ENCODE results near the gene TMIGD3. TPM values are rescaled to one million over a fixed set of nuclear protein-coding genes. Genes with fewer than 3 reads are reported as not detected.

Gene TMIGD3
- total RNA-seq, 1 donor = not detected

- Histone ChIP-seq H3K4me3 (ENCODE audit: low read length) (peak overlapping the region; percentile 69), H3K9me3 (ENCODE audit: low read depth, low read length) (no peaks in the 10 kb centered on the region), H3K27me3 (ENCODE audit: insufficient read depth, low read length) (no peaks in the 10 kb centered on the region), H3K4me1 (ENCODE audit: insufficient read depth, low read length) (peaks cover 79% of the 10 kb centered on the region)
Measured at GRCh38 chr1:111474106-111474505, 29.3 kb downstream of the TMIGD3 start.

GRCh38 chr1:111471538-111471937, 31.9 kb downstream of the TMIGD3 start:
- no peaks in the 10 kb centered on the region for H3K27me3 ChIP-seq (ENCODE audit: insufficient read depth, low read length)
- no peak overlapping the region for H3K4me3 ChIP-seq (ENCODE audit: low read length)

GRCh38 chr1:111471012-111471411, 32.4 kb downstream of the TMIGD3 start:
- Histone ChIP-seq H3K4me1 (ENCODE audit: insufficient read depth, low read length) (peaks cover 58% of the 10 kb centered on the region), H3K4me3 (ENCODE audit: low read length) (no peak overlapping the region), H3K27me3 (ENCODE audit: insufficient read depth, low read length) (no peaks in the 10 kb centered on the region), H3K9me3 (ENCODE audit: low read depth, low read length) (no peaks in the 10 kb centered on the region)

More at GRCh38 chr1:111471538-111471937, 31.9 kb downstream of the TMIGD3 start:
- Histone ChIP-seq H3K4me1 (ENCODE audit: insufficient read depth, low read length) (peaks cover 63% of the 10 kb centered on the region), H3K9me3 (ENCODE audit: low read depth, low read length) (no peaks in the 10 kb centered on the region)

- Histone ChIP-seq H3K4me3 (ENCODE audit: low read length) (no peak overlapping the region), H3K27me3 (ENCODE audit: insufficient read depth, low read length) (no peaks in the 10 kb centered on the region), H3K9me3 (ENCODE audit: low read depth, low read length) (no peaks in the 10 kb centered on the region), H3K4me1 (ENCODE audit: insufficient read depth, low read length) (peaks cover 54% of the 10 kb centered on the region)
Measured at GRCh38 chr1:111470596-111470995, 32.8 kb downstream of the TMIGD3 start.

- Histone ChIP-seq H3K9me3 (ENCODE audit: low read depth, low read length) (no peaks in the 10 kb centered on the region), H3K4me1 (ENCODE audit: insufficient read depth, low read length) (peaks cover 50% of the 10 kb centered on the region), H3K27me3 (ENCODE audit: insufficient read depth, low read length) (no peaks in the 10 kb centered on the region), H3K4me3 (ENCODE audit: low read length) (no peak overlapping the region)
Measured at GRCh38 chr1:111469539-111469938, 33.9 kb downstream of the TMIGD3 start.

GRCh38 chr1:111468717-111469100, 34.7 kb downstream of the TMIGD3 start:
- Histone ChIP-seq H3K9me3 (ENCODE audit: low read depth, low read length) (no peaks in the 10 kb centered on the region), H3K27me3 (ENCODE audit: insufficient read depth, low read length) (no peaks in the 10 kb centered on the region), H3K4me1 (ENCODE audit: insufficient read depth, low read length) (peaks cover 50% of the 10 kb centered on the region), H3K4me3 (ENCODE audit: low read length) (no peak overlapping the region)

- Histone ChIP-seq H3K4me3 (ENCODE audit: low read length) (no peak overlapping the region), H3K4me1 (ENCODE audit: insufficient read depth, low read length) (peaks cover 44% of the 10 kb centered on the region), H3K27me3 (ENCODE audit: insufficient read depth, low read length) (no peaks in the 10 kb centered on the region)
Measured at GRCh38 chr1:111467865-111468716, 35.3 kb downstream of the TMIGD3 start.

GRCh38 chr1:111466480-111466879, 37.0 kb downstream of the TMIGD3 start:
- Histone ChIP-seq H3K9me3 (ENCODE audit: low read depth, low read length) (no peaks in the 10 kb centered on the region), H3K27me3 (ENCODE audit: insufficient read depth, low read length) (no peaks in the 10 kb centered on the region), H3K4me3 (ENCODE audit: low read length) (no peak overlapping the region)

More at GRCh38 chr1:111467865-111468716, 35.3 kb downstream of the TMIGD3 start:
- no peaks in the 10 kb centered on the region for H3K9me3 ChIP-seq (ENCODE audit: low read depth, low read length)

GRCh38 chr1:111465754-111466153, 37.7 kb downstream of the TMIGD3 start:
- Histone ChIP-seq H3K9me3 (ENCODE audit: low read depth, low read length) (no peaks in the 10 kb centered on the region), H3K4me1 (ENCODE audit: insufficient read depth, low read length) (peaks cover 21% of the 10 kb centered on the region), H3K27me3 (ENCODE audit: insufficient read depth, low read length) (no peaks in the 10 kb centered on the region), H3K4me3 (ENCODE audit: low read length) (no peak overlapping the region)

More at GRCh38 chr1:111466480-111466879, 37.0 kb downstream of the TMIGD3 start:
- H3K4me1 ChIP-seq (ENCODE audit: insufficient read depth, low read length) = peaks cover 28% of the 10 kb centered on the region

GRCh38 chr1:111463029-111463683, 40.3 kb downstream of the TMIGD3 start:
- Histone ChIP-seq H3K9me3 (ENCODE audit: low read depth, low read length) (no peaks in the 10 kb centered on the region), H3K27me3 (ENCODE audit: insufficient read depth, low read length) (no peaks in the 10 kb centered on the region), H3K4me1 (ENCODE audit: insufficient read depth, low read length) (no peaks in the 10 kb centered on the region), H3K4me3 (ENCODE audit: low read length) (no peak overlapping the region)

- Histone ChIP-seq H3K4me3 (ENCODE audit: low read length) (no peak overlapping the region), H3K9me3 (ENCODE audit: low read depth, low read length) (no peaks in the 10 kb centered on the region), H3K27me3 (ENCODE audit: insufficient read depth, low read length) (no peaks in the 10 kb centered on the region), H3K4me1 (ENCODE audit: insufficient read depth, low read length) (no peaks in the 10 kb centered on the region)
Measured at GRCh38 chr1:111462370-111463028, 40.9 kb downstream of the TMIGD3 start.

- Histone ChIP-seq H3K27me3 (ENCODE audit: insufficient read depth, low read length) (no peaks in the 10 kb centered on the region), H3K4me3 (ENCODE audit: low read length) (no peak overlapping the region), H3K9me3 (ENCODE audit: low read depth, low read length) (no peaks in the 10 kb centered on the region), H3K4me1 (ENCODE audit: insufficient read depth, low read length) (no peaks in the 10 kb centered on the region)
Measured at GRCh38 chr1:111461765-111462164, 41.7 kb downstream of the TMIGD3 start.

- H3K9me3 ChIP-seq (ENCODE audit: low read depth, low read length) = no peaks in the 10 kb centered on the region
- peaks cover 26% of the 10 kb centered on the region for H3K4me1 ChIP-seq (ENCODE audit: insufficient read depth, low read length)
- H3K27me3 ChIP-seq (ENCODE audit: insufficient read depth, low read length) = no peaks in the 10 kb centered on the region
- H3K4me3 ChIP-seq (ENCODE audit: low read length) = no peak overlapping the region
Measured at GRCh38 chr1:111455642-111456031, 47.8 kb downstream of the TMIGD3 start.

- H3K4me1 ChIP-seq (ENCODE audit: insufficient read depth, low read length) = peaks cover 31% of the 10 kb centered on the region
- H3K9me3 ChIP-seq (ENCODE audit: low read depth, low read length) = no peaks in the 10 kb centered on the region
- no peak overlapping the region for H3K4me3 ChIP-seq (ENCODE audit: low read length)
- no peaks in the 10 kb centered on the region for H3K27me3 ChIP-seq (ENCODE audit: insufficient read depth, low read length)
Measured at GRCh38 chr1:111454859-111455641, 48.4 kb downstream of the TMIGD3 start.
